GM10248 (cell line): ENCODE results near the gene SNAPIN.

Source experiments
- CTCF ChIA-PET: fragments of 300-600 bp; sonication (Branson Sonifier 250); formaldehyde crosslinking; extraction: SDS; loops from one replicate; lab custom pipeline; 2021; ENCODE audit warnings: antibody characterized with exemption; lab: Yijun Ruan, JAX
- POLR2A ChIA-PET: fragments of 350-650 bp; sonication (Branson Sonifier 250); formaldehyde crosslinking; extraction: SDS; loops from one replicate; lab custom pipeline; 2020; ENCODE audit warnings: antibody characterized with exemption; lab: Yijun Ruan, JAX
- DNase-seq: peaks from one replicate; pipeline ENCODE4 v3.0.0; 2012; ENCODE audit errors: extremely low spot score
- TF ChIP-seq, protein P1 (sequence below): IDR thresholded peaks from 2 replicates; pipeline ENCODE4 v1.5.1; 2012; ENCODE audit warnings: mild to moderate bottlenecking, low read depth; ENCODE audit errors: extremely low read depth, missing control alignments, control extremely low read depth

Gene SNAPIN

DNA sequence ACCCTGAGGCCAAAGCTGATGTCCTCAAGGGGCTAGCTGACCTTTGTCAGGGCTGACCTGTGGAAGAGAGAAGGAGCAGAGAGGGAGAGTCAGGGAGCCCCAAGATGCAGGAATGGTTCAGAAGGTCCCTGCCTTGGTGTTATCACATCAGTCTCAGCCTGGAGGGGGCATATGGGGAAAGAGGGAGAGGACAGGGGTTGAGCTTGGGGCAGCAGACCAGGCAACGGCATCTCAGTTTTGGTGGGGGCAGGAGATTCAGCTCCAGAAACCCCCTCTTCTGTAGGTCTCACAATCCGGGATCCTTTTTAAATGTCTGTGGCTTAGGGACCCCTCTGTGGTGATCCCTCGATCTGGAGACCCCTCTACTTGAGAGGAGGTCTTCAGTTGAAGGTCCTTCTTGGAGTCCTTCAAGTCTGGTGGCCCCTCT lies 32.0 kb upstream of the SNAPIN start:
- TF ChIP-seq, protein P1, sequence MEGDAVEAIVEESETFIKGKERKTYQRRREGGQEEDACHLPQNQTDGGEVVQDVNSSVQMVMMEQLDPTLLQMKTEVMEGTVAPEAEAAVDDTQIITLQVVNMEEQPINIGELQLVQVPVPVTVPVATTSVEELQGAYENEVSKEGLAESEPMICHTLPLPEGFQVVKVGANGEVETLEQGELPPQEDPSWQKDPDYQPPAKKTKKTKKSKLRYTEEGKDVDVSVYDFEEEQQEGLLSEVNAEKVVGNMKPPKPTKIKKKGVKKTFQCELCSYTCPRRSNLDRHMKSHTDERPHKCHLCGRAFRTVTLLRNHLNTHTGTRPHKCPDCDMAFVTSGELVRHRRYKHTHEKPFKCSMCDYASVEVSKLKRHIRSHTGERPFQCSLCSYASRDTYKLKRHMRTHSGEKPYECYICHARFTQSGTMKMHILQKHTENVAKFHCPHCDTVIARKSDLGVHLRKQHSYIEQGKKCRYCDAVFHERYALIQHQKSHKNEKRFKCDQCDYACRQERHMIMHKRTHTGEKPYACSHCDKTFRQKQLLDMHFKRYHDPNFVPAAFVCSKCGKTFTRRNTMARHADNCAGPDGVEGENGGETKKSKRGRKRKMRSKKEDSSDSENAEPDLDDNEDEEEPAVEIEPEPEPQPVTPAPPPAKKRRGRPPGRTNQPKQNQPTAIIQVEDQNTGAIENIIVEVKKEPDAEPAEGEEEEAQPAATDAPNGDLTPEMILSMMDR: no peak
- no peak for DNase-seq
- POLR2A ChIA-PET: no interaction called here
- CTCF ChIA-PET: interaction anchor here (0.8 to 6.6 kb wide), 18 partner anchors 8 to 131 kb away, joined by 3 to 105 read pairs (median 4); partner anchors contain the start of genes S100A14, S100A16 and S100A6

DNA sequence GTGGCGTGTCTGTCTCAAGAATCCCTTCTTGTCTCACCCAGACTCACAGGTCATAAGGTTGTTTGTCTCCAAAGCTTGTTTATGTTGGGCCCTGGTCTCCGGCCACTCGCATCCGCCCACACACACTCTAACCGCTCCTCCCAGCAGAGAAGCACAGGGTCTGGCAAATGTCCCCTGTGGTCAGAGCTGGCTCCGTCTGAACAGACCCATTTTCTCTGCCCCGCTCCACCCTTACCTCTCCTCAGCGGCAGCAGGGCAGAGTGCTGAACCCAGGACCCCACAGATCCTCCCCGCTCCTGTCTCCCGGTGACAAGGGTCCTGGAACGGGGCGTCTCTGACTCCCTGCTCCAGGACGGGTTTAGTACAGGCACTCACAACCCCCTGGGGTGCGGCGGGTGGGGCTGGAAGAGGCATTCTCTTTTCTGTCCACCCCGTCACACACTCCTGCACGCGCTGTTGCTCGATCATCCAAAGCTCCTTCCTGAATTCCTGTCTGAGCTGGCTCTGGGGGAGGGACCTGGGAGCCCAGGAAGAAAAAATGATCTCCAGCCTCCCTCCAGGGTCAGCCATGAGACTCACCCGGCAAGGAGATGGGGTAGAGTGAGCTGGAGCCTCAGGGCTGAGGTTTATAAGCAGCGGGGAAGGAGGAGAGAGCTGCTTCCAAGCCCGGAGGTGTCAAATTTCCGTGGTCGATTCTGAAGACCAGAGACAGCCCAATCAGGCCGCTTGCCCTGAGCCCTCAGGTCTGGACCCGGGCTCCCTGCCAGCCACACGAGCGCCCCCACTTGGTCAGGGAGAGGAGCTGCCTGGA lies 31.4 kb upstream of the SNAPIN start, which contains the start of gene S100A13:
Gene S100A13 (minus strand): TSS at position 602 of the 811 bp plus-strand sequence. CDS start 1,033 bp downstream, outside the sequence.
- TF ChIP-seq, protein P1: peak; percentile 66
- ChIA-PET CTCF (interaction anchor here (0.8 to 6.6 kb wide), 24 partner anchors 9 to 272 kb away, joined by 3 to 105 read pairs (median 4); partner anchors contain the start of genes S100A14, S100A16, S100A5 and S100A6), POLR2A (interaction anchor here (1.1 to 1.7 kb wide), 2 partner anchors 11 to 55 kb away, joined by 3 to 6 read pairs; no protein-coding TSS in a partner anchor)
- DNase-seq: peak; percentile 69

DNA sequence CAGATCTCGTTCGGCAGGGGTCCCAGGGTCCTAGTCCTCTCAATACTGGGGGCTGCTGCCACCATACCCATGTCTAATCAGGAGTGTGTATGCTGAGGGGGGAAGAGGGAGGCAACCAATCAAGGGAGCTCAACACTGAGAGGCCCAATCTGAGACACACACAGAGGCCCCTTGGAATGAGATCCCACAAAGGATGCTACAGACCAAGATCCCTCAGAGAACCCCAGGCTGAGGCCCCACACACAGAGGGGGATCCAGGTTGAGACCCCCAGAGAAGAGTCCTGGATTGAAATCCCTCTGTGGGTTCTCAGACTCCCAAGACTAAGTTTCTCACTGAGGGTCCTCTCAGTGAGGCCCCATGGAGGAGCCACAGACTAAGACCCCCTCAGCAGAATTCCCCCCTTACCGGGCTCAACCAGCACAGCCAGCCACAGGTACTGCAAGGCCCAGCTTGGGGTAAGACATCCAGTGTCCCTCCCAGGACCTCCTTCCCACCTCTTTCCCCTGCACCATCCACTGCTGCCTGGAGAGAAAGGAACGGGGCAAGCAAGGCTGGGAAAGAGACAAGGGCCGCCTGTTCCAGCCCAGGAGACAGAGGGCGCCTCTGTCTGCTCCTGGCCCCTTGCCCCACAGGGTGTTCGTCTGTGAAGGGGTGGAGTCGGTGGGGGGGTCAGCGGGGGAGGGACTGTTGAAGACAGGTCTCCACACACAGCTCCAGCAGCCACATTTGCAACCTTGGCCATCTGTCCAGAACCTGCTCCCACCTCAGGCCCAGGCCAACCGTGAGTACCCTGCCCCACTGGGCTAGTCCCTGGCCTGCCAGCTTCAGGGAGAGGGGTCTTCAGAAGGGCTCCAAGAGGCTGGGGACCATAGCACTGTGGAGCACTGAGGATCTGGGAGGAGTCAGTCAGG lies 30.5 kb upstream of the SNAPIN start, which contains the start of gene S100A1:
Gene S100A1 (plus strand): TSS at position 720 of the 912 bp plus-strand sequence. CDS start 2,088 bp downstream, outside the sequence.
- TF ChIP-seq, protein P1: no peak
- DNase-seq: no peak
- POLR2A ChIA-PET: interaction anchor here (1.1 to 1.7 kb wide), 2 partner anchors 10 to 56 kb away, joined by 3 to 6 read pairs; no protein-coding TSS in a partner anchor
- CTCF ChIA-PET: interaction anchor here (0.7 to 6.6 kb wide), 25 partner anchors 9 to 272 kb away, joined by 3 to 105 read pairs (median 4); partner anchors contain the start of genes S100A14, S100A16, S100A5 and S100A6

DNA sequence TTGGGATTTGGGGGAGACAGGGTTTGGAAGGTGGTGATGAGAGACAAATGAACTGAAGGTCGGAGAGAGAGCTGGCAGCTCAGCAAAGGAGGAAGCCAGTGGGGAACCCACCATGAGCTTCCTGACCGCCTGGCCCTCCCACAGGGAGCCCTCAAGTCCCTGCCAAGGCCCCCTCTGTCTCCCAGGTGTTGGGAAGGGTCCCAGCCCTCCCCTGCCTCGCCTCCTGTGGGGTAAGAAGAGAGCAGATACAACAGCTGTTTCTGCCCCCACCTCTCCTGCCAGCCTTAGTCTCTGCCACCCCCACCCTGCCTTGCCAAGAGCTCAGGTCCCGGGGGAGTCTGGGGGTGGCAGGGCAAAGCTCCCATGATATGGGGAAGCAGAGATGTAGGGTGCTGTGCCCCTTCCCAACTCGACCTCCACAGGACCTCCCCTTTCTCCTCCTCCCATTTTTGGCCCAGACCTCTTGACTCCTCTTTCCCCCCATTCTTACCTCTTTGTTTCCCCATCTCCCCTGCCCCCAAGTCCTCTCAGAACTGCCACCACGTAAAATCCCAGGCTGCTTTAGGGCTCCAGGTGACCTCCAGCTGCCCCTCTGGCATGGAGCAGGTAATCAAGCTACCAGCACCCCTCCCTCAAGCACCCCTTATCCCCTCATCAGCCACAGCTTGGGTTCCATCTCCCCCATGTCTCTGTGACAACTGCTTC lies 29.7 kb upstream of the SNAPIN start:
- ChIA-PET CTCF (interaction anchor here (0.7 to 6.6 kb wide), 11 partner anchors 9 to 118 kb away, joined by 3 to 105 read pairs (median 7); partner anchors contain the start of genes S100A14, S100A16 and S100A5), POLR2A (interaction anchor here (1.7 kb wide), 1 partner anchor 10 kb away, joined by 6 read pairs; no protein-coding TSS in a partner anchor)
- DNase-seq: no peak
- TF ChIP-seq, protein P1: no peak

DNA sequence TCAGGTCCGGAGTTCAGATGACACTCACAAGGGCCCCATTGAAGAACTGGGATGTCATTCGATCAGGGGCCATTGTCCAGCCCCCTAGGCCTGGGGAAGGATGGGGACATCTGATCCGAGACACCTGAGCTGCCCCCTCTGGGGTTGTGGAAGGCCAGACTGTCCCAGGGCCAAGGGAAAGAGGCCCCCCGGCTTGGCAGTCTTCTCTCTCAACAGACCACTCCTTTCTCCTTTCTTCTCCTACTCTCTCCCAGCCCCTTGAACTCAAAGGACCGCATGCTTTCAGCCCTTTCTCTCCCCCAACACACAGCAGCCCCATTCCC lies 29.2 kb upstream of the SNAPIN start:
- POLR2A ChIA-PET: no interaction called here
- TF ChIP-seq, protein P1: no peak
- no peak for DNase-seq
- CTCF ChIA-PET: interaction anchor here (1.2 to 6.6 kb wide), 5 partner anchors 11 to 119 kb away, joined by 4 to 105 read pairs (median 11); partner anchors contain the start of gene S100A14
